ENCODE measurements around the gene LIN52.

Gene LIN52

DNA sequence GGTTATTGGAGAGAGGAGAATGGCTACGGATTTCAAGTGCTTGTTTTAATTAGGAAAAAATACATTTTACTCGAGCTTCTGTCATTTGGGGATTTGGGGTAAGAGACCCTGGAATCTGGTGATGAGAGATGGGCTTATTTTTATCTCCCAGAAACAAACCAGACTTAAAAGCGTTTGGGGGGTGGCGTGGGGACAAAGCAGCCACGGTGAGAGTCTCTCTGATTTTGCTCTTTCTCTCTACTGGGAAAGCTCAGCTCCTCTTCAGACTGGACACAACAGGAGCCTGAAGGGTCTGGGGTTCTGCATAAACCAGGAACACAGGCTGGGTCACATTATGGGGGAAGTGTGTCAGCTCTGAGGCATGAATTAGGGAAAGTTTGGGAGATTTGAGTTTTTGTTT is 158.3 kb downstream of the LIN52 start:
- TF ChIP-seq, protein P1, sequence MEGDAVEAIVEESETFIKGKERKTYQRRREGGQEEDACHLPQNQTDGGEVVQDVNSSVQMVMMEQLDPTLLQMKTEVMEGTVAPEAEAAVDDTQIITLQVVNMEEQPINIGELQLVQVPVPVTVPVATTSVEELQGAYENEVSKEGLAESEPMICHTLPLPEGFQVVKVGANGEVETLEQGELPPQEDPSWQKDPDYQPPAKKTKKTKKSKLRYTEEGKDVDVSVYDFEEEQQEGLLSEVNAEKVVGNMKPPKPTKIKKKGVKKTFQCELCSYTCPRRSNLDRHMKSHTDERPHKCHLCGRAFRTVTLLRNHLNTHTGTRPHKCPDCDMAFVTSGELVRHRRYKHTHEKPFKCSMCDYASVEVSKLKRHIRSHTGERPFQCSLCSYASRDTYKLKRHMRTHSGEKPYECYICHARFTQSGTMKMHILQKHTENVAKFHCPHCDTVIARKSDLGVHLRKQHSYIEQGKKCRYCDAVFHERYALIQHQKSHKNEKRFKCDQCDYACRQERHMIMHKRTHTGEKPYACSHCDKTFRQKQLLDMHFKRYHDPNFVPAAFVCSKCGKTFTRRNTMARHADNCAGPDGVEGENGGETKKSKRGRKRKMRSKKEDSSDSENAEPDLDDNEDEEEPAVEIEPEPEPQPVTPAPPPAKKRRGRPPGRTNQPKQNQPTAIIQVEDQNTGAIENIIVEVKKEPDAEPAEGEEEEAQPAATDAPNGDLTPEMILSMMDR (conservative IDR thresholded peaks at IDR 0.05), result no peak
- H3K27ac ChIP-seq, result no peak overlapping the region

DNA sequence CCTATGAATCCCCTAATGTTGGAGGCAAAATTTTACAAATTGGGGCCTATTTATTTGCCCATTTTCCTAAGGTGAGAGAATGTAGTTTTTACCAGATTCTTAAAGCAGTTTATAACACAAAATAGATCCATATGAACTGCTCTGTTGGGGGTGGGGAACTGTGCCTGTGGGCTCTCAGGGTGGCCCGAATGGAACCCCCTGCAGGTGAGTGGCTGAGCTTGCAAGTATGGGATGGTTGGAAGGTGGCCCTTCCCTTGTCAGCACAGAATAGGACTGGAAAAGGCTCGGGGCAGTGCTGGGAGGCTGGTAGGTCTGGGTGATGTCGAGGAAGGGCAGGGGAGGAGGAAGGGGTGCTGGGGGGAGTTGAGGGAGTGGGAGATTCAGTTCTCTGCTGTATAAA is 159.4 kb downstream of the LIN52 start:
- TF ChIP-seq, protein P1 (conservative IDR thresholded peaks at IDR 0.05), result no peak
- H3K27ac ChIP-seq, result no peak overlapping the region

DNA sequence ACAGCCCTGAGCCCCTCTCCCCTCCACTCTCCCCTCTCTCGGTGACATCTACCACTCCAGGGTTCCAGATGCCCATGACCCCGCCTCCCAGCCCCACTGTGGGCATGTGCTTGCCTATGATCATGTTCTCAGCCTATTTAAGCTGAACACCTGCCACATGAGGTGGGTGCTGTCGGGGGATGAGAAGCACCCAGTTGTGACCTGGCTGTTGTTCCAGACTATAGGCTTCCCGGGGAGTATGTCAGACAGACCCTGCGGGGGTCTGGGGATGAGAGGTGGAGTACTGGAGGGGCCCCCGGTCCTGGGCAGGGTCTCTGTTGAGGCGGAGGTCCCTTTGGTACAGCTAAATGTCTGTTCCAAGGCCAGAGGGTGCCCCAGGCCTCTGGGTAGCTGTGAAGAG is 160.5 kb downstream of the LIN52 start:
- TF ChIP-seq, protein P1 (conservative IDR thresholded peaks at IDR 0.05), result no peak
- H3K27ac ChIP-seq, result no peak overlapping the region

DNA sequence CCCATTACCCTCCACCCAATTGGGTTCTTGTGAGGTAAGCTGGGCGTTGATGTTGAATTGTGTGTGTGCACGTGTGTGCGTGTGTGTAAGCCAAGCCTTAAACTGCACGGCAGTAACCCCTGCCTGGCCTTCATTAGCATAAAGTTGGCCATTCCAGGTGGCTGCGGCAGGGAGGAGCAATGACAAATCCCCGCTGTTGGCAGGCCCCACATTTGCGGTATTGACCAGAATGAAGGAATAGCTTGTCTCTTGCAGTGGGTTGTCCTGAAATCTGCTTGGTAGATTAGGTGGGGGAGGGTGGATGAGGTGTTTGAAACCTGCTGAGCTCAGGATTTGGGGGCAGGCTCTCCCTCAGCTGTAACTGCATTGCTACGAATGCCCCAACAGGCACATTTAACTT is 161.8 kb downstream of the LIN52 start:
- TF ChIP-seq, protein P1 (conservative IDR thresholded peaks at IDR 0.05), result no peak
- no peak overlapping the region for H3K27ac ChIP-seq

DNA sequence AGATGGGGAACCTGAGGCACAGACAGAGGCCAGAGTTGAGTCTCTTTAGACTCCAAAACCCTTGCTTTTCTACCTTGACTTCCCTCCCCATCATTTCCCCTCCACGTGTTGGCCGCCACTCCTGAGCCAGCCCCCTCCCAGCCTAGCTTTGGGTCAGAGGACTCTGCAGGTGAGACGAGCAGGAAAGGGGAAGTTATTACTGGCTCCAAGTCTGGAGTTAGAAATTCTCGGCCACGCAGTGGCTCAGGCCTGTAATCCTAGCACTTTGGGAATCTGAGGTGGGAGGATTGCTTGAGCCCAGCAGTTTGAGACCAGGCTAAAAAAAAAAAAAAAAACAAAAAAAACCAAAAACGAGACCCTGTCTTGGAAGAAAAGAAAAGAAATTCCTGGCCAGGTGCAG is 163.3 kb downstream of the LIN52 start:
- H3K27ac ChIP-seq, result no peak overlapping the region
- TF ChIP-seq, protein P1 (conservative IDR thresholded peaks at IDR 0.05), result no peak

DNA sequence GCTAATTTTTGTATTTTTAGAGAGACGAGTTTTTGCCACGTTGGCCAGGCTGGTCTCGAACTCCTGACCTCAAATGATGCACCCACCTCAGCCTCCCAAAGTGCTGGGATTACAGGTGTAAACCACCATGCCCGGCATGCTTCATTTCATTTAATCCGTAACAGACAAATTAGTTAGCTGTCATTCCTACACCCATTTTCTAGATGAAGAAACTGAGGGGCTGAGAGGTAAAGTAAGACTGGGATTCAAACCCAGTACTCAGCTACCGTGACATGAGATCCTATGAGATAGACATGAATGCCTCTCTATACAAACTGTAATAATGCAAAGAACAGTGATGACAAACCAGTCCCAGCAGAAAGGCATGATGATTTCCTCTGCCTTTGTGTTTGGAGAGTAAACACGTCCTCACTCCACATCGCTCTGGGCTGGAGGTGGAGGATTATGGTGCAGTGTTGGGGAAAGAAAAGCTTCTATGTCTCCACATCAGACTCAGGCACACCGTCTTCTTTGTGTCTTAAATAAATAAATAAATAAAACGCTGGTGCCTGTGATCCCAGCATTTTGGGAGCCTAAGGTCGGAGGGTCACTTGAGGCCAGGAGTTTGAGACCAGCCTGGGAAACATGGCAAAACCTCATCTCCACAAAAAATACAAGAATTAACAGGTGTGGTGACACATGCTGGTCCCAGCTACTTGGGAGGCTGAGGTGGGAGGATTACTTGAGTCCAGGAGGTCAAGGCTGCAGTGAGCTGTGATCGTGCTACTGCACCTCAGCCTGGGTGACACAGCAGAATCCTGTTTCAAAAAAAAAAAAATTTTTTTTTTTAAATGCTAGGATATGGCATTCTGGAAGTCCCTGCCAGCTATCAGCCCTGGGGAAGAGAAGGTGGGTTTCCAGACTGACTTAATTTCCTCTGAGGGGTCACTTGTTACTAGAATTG is 164.9 kb downstream of the LIN52 start:
- TF ChIP-seq, protein P1 (conservative IDR thresholded peaks at IDR 0.05), result no peak

More for the DNA sequence above, 164.9 kb downstream of the LIN52 start:
- peak overlapping the region; percentile 43 for H3K27ac ChIP-seq

All from VCaP (cell line).